ENCODE data around the gene SIDT2.
A peak's percentile ranks its signal among the peaks of the same experiment; 100 is the strongest.
"Not testable (repeated sequence)": the region's sequence is repeated elsewhere in the genome, so short reads cannot be mapped to it uniquely, and the experiment has no call there.

Gene SIDT2

DNA sequence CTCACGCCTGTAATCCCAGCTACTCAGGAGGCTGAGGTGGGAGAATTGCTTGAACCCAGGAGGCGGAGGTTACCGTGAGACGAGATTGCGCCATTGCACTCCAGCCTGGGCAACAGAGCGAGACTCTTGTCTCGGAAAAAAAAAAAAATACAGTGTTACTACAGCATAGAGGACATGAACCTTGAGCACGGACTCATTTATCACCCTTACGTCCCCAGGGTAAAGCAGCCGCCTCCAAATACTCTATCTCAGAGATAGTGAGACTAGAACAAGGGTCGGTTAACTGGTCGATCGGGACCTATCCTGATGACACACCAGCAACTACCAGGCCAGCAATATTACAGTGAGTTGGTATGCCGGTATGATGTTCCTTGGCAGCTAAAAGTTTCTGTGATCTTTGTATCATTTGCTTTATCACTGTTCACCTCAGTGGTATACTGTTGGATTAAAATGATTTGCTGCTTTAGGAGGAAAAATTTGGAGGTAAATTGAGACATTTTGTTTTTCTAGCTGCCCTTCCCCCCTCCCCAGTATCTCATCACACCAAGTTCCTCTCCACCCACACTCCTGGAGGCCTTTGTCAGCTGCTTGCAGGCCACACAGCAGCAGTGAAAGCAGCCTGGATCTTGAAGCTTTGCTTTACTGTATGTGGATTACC, 7.0 kb upstream of the SIDT2 start:
- DNase-seq, result no peak

DNA sequence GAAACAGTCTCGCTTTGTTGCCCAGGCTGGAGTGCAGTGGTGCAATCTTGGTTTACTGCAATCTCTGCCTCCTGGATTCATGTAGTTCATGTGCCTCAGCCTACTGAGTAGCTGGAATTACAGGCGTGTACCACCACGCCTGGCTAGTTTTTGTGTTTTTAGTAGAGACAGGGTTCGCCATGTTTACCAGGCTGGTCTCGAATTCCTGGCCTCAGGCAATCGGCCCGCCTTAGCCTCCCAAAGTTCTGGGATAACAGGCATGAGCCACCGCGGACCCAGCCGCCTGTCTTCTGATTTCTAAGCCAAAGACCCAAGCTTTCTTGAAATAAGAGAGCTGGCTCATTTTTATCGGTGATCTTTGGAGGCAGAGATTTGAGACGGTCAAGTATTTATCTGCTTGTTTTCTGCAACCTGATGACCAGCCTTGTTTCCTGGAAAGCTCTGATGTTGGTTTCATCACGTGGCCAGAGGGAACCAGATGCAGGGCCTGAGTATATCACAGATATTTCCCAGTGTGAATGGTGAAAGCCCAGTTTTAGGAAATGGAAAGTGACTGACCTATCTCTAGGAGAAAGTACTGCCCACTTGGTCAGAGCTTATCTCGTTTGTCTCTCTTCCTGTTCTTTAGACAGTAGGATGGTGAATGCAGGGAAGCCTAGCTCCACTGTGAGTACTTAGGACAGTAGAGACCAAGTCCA, 5.7 kb upstream of the SIDT2 start:
- no peak for DNase-seq

DNA sequence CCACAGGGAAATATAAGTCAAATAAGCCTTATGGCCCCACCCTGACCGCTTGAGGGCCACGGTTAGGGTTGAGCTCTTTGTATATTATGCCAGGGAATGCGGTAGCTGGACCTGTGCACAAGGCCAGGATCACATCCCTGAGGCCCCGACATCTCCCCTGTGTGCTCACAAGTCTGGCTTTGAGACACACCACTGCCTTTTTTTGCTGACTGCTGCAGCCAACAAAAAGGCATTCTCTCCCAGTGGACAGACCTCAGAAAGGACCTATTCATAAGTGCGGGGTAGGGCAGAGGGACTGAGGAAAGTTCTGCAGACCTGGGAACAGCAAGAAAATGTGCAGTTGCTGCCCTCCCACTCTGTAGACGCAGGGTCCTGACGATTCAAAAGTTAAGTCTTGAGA, 3.4 kb upstream of the SIDT2 start:
- peak in 15 of 51 donors; percentile 10 to 56 (median 38) for DNase-seq

DNA sequence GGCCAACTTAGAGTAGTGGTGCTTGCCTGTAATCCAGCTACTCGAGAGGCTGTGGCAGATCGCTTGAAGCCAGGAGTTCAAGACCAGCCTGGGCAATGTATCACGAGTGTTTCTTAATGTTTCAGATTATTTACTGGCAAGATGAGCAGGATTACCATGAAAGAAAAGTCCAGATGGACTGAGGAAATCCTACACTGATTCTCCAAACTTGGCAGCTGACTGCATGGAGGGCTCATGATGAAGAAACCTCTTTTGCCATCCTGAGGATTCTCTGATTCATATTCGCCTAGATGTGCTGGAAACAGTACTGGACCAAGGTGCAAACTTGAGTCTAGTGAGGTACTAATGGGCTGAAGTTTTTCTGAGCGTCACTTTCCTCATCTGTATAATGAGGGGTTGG, 2.8 kb upstream of the SIDT2 start:
- no peak for DNase-seq

DNA sequence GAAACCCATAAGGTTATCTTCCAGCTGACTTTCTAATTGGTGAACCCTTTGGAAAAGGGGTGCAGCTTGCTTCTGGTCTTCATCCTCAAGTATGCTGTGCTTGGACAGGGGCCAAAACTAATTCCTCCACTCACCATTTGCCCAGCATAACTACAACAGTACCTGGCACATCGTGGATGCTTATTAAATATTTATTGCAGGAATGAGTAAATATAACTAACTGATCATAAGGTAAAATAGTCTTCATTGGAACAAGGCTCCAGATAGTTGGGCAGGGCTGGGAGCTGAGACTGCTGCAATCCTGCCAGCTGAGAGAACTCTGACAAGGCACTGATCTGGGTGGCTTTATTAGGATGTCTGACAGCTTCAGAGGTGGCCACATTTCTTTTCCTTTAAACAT, 2.4 kb upstream of the SIDT2 start:
- no peak for DNase-seq

DNA sequence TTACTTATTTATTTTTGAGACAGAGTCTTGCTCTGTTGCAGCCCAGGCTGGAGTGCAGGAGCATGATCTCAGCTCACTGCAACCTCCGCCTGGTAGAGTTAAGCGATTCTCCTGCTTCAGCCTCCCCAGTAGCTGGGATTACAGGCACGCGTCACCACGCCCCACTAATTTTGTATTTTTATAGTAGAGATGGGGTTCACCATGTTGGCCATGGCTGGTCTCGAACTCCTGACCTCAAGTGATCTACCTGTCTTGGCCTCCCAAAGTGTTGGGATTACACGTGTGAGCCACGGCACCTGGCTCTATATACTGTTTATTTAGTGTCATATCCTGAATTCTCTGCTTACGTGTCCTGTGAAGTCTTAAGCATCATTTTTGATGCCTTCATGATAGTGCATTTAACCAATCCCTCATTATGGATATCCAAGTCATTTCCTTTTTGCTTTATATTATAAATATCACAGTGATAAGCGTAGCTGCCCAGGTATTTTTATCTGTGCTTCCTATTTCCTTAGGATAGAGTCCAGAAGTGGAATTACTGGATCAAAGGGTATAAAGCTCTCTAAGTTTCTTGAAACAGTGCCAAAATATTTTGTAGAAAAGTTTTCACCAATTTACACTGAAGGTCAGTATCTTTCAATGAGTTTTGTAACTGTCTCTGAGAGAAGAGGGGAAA, 871 bp upstream of the SIDT2 start:
- DNase-seq, result no peak

DNA sequence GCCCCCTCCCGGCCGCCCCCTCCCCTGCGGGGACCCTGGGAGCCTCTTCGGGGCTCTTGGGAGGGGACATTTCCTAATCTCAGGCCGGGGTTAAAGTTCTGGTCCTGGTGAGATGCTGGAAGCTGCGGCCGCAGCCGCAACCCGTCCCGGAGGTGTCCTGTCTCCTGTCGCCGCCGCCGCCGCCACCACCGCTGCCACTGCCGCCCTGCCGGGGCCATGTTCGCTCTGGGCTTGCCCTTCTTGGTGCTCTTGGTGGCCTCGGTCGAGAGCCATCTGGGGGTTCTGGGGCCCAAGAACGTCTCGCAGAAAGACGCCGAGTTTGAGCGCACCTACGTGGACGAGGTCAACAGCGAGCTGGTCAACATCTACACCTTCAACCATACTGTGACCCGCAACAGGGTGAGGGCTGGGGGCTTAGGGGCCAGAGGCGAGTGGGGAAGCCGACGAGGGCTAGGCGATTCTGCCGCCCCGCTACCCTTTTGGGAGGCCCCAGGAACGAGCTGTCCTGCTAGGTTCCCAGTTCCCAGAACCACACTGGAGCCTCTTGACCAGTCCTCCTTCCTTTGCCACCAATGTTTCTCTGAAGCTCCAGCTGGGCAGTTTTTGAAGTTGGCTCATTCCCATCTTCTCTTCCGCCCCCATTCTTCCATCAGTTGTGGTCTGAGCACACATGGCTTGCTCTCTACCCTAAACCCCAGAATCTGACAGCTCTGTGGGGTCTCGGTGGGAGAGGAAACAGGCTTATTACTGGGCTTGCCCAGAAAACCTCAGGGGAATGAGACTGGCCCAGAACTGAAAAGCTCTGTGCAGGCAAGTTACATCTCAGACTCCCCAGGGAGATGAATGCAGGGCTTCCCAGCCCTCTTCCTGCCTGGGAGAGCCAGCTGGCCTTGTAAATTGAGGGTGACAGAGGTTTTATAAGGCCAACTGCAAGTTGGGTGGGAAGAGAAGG, 781 bp downstream of the SIDT2 start:
- peak in 15 of 51 donors; percentile 20 to 73 (median 51) for DNase-seq

DNA sequence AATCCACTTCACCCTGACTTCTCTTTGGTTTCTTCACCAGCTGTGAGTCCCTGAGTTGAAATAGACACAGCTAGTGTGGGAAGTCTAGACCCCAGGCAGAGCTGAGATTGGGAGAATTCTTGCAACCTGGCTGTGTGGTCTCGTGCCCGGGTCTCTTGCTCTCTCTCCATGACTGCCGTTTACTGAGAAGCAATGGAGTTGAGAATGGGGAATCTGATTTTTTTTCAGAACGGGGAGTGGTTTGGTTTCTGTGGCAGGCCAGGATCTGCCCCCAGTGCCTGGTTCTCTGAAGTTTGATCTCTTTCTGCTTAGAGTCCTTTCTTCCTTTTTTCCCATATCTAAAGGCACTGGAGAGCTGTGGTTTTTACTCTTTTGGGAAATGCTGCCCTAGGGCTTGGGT, 1.5 kb downstream of the SIDT2 start:
- no peak for DNase-seq

DNA sequence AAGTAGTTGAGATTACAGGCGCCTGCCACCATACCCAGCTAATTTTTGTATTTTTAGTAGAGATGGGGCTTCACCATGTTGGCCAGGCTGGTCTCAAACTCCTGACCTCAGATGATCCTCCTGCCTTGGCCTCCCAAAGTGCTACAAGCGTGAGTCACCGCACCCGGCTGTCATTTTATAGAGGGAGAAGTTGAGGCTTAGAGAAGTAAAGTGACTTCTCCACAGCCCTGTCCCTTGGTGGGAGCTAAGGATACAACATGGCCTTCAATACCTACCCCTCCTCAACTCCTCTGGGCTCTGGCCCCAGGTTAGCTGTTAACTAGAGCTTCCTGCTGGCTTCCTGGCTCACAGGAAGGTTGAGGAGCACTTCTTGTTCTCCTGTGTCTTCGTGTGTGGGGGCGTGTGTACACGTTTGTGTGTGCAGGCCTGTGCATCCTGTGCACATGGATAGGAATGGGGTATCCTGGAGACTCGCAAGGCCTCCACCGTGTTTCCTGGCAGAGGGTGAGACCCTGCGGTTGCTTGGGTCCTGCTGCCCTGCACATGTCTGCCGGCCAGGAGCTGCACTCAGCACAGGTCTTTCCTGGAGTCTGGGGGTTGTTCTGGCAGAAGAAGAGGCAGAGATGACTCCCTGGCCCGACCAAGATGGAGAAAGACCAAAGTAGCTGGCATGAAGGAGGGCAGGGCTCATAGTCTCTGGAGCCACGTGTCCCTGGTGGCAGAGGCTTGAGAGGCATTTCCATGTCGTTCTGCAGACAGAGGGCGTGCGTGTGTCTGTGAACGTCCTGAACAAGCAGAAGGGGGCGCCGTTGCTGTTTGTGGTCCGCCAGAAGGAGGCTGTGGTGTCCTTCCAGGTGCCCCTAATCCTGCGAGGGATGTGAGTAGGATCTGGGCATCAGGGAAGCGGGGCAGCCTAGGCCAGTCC, 2.4 kb downstream of the SIDT2 start:
- peak in 42 of 51 donors; percentile 11 to 84 (median 58) for DNase-seq

DNA sequence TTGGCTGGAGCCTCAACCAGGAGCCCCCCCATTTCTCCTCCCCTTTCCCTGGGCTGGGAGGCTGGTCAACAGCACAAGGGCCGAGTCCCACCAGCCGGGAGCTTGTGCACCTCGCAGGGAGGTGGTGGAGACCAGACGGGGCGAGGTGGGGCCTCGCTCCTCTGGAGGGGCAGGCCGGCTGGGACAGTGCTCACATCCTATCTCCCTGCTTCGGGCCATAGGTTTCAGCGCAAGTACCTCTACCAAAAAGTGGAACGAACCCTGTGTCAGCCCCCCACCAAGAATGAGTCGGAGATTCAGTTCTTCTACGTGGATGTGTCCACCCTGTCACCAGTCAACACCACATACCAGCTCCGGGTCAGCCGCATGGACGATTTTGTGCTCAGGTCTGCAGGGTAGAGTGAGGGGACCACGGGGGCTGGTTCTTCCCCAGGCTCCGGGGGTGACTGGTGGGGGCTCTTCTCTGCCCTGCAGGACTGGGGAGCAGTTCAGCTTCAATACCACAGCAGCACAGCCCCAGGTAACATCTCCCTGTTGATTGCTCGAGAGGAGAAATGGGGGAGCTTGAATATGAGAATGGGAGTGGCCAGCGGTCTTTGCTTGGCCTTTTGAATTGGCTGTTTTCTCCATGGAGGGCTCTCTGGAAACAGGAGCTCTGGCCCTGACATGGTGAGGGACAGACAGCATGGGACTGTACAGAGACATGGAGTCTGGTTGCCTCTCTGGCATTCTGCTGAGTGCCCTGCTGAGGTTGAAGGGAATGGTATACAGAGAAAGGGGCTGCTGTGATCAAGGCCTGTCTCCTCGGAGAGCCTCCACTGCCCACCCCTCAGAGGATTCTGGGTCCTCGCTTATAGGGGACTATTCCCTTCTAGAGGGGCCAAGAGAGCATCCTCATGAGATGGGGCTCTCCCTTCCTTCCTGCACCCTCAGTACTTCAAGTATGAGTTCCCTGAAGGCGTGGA, 3.3 kb downstream of the SIDT2 start:
- DNase-seq, result no peak

DNA sequence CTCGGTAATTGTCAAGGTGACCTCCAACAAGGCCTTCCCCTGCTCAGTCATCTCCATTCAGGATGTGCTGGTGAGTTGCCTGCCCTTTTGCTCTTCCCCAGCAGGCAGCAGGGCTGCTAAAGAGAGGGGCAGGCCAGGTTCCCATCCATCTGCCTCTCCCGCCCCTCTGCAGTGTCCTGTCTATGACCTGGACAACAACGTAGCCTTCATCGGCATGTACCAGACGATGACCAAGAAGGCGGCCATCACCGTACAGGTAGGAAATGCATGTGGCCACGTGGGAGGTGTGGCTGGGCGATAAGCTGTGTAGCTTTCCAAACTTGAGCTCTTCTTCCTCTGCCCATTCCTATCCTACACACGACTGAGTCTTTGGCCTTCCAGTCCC, 4.0 kb downstream of the SIDT2 start:
- DNase-seq, result no peak

DNA sequence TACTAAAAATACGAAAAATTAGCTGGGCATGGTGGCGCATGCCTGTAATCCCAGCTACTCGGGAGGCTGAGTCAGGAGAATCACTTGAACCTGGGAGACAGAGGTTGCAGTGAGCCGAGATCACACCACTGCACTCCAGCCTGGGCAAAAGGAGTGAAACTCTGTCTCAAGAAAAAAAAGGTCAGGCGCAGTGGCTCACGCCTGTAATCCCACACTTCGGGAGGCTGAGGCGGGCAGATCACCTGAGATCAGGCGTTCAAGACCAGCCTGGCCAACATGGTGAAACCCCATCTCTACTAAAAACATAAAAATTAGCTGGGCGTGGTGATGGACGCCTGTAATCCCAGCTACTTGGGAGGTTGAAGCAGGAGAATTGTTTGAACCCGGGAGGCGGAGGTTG, 4.6 kb downstream of the SIDT2 start:
- DNase-seq, result not testable (repeated sequence)

DNA sequence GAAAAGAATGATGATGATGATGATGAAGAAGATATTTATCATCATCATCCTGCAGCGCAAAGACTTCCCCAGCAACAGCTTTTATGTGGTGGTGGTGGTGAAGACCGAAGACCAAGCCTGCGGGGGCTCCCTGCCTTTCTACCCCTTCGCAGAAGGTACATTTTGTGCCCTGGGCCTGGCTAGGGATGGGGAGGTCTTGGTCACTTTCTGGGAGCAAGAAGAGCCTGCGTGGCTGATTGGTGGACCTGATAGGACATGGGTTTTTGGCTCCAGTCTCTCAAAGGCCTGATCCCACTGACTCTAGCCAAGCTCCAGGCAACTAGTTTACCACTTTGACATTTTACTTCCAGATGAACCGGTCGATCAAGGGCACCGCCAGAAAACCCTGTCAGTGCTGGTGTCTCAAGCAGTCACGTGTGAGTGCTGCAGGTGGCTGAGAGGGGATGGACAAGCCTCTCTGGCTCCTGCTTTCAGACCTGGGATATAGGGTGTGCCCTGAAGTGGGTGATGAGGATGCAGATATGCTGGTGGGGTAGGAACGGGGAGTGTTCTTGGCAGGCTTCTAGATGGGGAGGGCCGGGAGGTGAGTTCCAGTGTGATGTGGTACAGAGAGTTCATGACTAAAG, 5.3 kb downstream of the SIDT2 start:
- no peak for DNase-seq

DNA sequence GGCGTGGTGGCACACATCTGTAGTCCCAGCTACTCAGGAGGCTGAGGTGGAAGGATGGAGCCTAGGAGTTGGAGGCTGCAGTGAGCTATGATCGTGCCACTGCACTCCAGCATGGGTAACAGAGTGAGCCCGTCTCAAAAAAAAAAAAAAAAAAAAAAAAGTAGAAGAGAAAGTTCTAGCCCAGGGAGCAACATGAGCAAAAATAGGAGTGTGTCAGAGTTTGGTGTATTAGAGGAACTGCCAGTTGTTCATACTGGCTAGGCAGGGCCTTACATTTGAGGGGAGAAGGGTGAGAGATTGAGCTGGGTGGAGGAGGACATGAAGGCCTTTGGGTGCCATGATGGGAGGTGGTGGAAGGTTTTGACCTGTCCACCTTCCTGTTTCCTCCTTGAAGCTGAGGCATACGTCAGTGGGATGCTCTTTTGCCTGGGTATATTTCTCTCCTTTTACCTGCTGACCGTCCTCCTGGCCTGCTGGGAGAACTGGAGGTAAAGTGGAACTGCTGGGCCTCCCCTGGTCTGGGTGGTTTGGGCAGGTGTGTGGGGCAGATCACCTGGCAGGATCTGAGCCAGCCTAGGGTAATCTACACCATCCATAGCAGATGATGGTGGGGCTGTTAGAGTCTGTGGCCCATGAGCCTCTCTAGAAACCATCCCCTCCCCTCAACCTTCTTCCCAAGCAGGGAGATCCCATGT, 7.3 kb downstream of the SIDT2 start:
- no peak for DNase-seq

DNA sequence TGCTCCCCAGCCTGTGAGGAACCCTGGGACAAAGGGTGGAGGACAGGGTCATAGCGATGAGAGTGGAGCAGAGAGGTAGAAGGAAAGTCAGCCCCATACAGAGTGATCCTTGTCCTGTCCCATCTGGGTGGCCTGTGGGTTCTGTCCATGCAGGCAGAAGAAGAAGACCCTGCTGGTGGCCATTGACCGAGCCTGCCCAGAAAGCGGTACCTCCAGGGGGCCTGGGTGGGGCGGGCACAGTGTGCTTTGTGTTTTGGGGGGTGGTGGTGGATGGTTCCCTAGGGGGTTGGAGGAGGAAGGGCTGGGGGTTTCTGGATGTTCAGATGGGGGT, 7.9 kb downstream of the SIDT2 start:
- DNase-seq, result no peak

DNA sequence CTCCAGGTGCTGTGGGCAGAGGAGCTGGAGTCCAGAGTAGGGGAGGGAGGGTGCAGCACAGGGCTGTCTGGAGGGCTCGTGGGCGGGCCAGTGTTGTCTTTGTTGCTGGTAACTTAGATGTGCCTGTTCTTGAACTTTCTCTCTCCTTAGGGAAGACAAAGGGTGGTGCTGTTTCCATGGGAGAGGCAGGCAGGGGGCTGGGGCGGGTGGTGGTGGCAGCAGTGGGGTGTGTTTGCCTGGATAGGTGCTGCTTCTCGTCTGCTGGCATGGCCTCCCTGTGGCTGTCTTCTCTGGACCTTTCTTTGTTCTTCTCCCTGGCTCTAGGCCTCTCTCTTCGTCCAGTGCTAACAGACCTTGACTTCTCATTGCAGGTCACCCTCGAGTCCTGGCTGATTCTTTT, 8.5 kb downstream of the SIDT2 start:
- no peak for DNase-seq

DNA sequence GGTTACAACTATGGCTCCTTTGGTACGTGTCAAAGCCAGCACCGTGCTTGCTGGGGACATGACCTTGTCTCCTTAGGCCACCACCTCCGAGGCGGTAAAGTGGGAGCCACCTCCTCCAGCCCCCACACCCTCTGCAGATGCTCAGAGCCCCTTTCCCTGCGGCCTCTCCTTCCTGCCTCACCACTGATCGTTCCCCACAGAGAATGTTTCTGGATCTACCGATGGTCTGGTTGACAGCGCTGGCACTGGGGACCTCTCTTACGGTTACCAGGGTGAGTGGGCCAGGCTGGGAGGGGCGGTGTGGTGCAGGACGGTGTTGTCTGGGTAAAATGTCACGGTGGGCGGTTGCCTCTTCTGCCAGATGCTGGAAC, 8.9 kb downstream of the SIDT2 start:
- DNase-seq, result no peak

DNA sequence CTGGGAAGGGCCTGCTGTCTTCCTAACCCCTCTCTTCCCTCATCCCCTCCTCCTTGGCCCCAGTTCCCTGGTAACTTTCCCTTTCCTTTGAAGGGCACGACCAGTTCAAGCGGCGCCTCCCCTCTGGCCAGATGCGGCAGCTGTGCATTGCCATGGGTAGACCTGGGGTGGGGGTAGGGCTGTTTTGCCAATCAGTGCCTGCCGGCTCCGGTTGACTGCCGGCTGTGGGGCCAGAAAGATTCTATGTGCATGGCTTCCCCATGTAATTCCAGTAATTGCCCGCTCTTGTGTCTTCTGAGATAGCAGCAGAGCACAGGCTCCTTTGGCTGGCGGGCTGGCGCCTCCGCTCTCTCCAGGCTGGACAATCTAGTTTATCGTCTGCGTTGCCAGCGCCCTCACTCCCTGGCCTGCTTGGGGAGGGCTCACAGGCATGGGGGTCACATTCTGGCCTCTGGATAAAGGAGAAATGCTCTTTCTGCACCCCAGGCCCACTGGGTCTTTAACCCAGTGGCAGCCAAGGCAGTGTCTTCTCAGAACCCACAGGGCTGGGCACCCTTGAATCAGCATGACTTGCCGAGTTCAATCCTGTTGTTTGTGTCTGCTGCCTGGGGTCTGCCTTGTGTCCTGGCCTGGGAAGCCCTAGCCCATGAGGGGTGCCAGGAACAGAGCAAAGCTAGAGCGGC, 9.4 kb downstream of the SIDT2 start:
- no peak for DNase-seq
